Kidney epithelial cell (primary cell): ENCODE measurements around the gene MANSC1. TPM values are rescaled to one million over a fixed set of nuclear protein-coding genes. Genes with fewer than 3 reads are reported as not detected.
A peak's percentile ranks its signal among the peaks of the same experiment; 100 is the strongest.
"Not testable (repeated sequence)": the region's sequence is repeated elsewhere in the genome, so short reads cannot be mapped to it uniquely, and the experiment has no call there.

Source experiments
- DNase-seq: peaks from one replicate; pipeline ENCODE4 v3.0.0-alpha.2; 2010; ENCODE audit warnings: low read depth
- H3K27me3 ChIP-seq: 2 replicates; pipeline ENCODE4 v1.6.0; 2011; ENCODE audit warnings: low read length; ENCODE audit not compliant: control insufficient read depth, insufficient read depth
- H3K36me3 ChIP-seq: 2 replicates; pipeline ENCODE4 v1.5.1; 2011; ENCODE audit warnings: low read length; ENCODE audit not compliant: control insufficient read depth, insufficient read depth
- H3K4me3 ChIP-seq: 2 replicates; pipeline ENCODE4 v1.5.1; 2011; ENCODE audit warnings: low read depth, mild to moderate bottlenecking, control low read depth, low read length
- CTCF ChIP-seq: IDR thresholded peaks from 2 replicates; pipeline ENCODE4 v1.5.1; 2011; ENCODE audit warnings: mild to moderate bottlenecking, moderate library complexity, low read length, control low read depth, inconsistent platforms; ENCODE audit not compliant: insufficient read depth, poor library complexity, severe bottlenecking
- total RNA-seq: library from RNA; depleted of rRNA; stranded (reverse); fragments of >200 nt; gene quantifications from 2 replicates; pipeline ENCODE4 v1.2.3, GENCODE V29; 2015

The MANSC1 gene
- total RNA-seq, 1 donor from 2014 or later, result 5.8 TPM

GRCh38 chr12:12357719-12358461 is 7.8 kb upstream of the MANSC1 start:
- TF ChIP-seq CTCF, result no peak
- no peak for DNase-seq
- Histone ChIP-seq H3K4me3 (peak overlapping the region; percentile 85), H3K36me3 (no peaks in the 10 kb centered on the region), H3K27me3 (no peaks in the 10 kb centered on the region)

GRCh38 chr12:12356896-12357718 is 7.1 kb upstream of the MANSC1 start, which contains the start of gene BORCS5:
TSS of gene BORCS5 (plus strand) at chr12:12357078. CDS start at chr12:12357452, 374 bp downstream.
- H3K4me3 ChIP-seq, result peak within 1 kb of the TSS; percentile 85
- peak; percentile 43 for TF ChIP-seq CTCF
- DNase-seq, result peak; percentile 84
- H3K27me3 ChIP-seq, result no peaks in the 10 kb centered on the region
- no peaks in the 10 kb centered on the region for H3K36me3 ChIP-seq

- no peak for TF ChIP-seq CTCF
- no peak for DNase-seq
- no peaks in the 10 kb centered on the region for H3K27me3 ChIP-seq
These were observed 6.4 kb upstream of the MANSC1 start for GRCh38 chr12:12356467-12356895.

GRCh38 chr12:12353807-12354206 is 3.8 kb upstream of the MANSC1 start:
- TF ChIP-seq CTCF, result no peak
- no peak for DNase-seq
- no peaks in the 10 kb centered on the region for H3K27me3 ChIP-seq
- no peak overlapping the region for H3K4me3 ChIP-seq
- no peaks in the 10 kb centered on the region for H3K36me3 ChIP-seq

More at GRCh38 chr12:12356467-12356895, 6.4 kb upstream of the MANSC1 start:
- peak overlapping the region; percentile 85 for H3K4me3 ChIP-seq
- no peaks in the 10 kb centered on the region for H3K36me3 ChIP-seq

- Histone ChIP-seq H3K36me3 (no peaks in the 10 kb centered on the region), H3K27me3 (no peaks in the 10 kb centered on the region), H3K4me3 (no peak overlapping the region)
- no peak for DNase-seq
- no peak for TF ChIP-seq CTCF
These were observed 3.2 kb upstream of the MANSC1 start for GRCh38 chr12:12353276-12353675.

- H3K36me3 ChIP-seq, H3K27me3 ChIP-seq, DNase-seq, H3K4me3 ChIP-seq: not testable (repeated sequence)
These were observed 1.6 kb upstream of the MANSC1 start for GRCh38 chr12:12351468-12352185.
